ENCODE results near the gene SNX18. TPM values are rescaled to one million over a fixed set of nuclear protein-coding genes. Genes with fewer than 3 reads are reported as not detected.

Gene SNX18
- total and polyA plus RNA-seq, 2 of the 8 experiments (the other 6 are each of a cell fraction or from before 2014, with no cell fraction given), result 5.8 to 17.7 TPM

GRCh38 chr5:54519509-54519876 lies 1.9 kb downstream of the SNX18 start:
- H2BK5ac ChIP-seq (ENCODE audit: low read depth, low read length), result no peak overlapping the region
- H3K9ac ChIP-seq (replicated peaks in 1 of 4; ENCODE audit: extremely low read depth in 1 of 4, low read depth in 3 of 4, low read length in 3 of 4), result no peak overlapping the region
- peaks cover 0 to 7% of the 10 kb centered on the region in 2 experiments; a peak in 1 of 4 replicates for H3K9me3 ChIP-seq (ENCODE audit: insufficient read depth in 2 of 2, low read depth in 1 of 2, low read length in 1 of 2)
- H2BK120ac ChIP-seq (replicated peaks; ENCODE audit: low read depth, low read length), result no peak overlapping the region
- no peak overlapping the region for H3K14ac ChIP-seq (ENCODE audit: insufficient read length)
- ChIA-PET POLR2A (ENCODE audit: partially characterized antibody) (interaction anchor here (1.9 kb wide), 1 partner anchor 8 kb away, joined by 7 read pairs; no protein-coding TSS in a partner anchor), CTCF (ENCODE audit: partially characterized antibody) (interaction anchor here (1.1 to 4.6 kb wide), 7 partner anchors 8 to 354 kb away, joined by 3 to 58 read pairs (median 9); no protein-coding TSS in a partner anchor)
- WGBS, 2 experiments (ENCODE audit: extremely low coverage in 1 of 2, insufficient coverage in 1 of 2, insufficient read length in 1 of 2, insufficient replicate concordance in 2 of 2, low coverage in 1 of 2, low lambda C conversion rate in 2 of 2, missing lambda C conversion rate in 1 of 2), result 94% methylated on average over 10 of the region's 10 CpGs; no CpG with 5 or more reads in 1 of the 2 experiments
- no peak overlapping the region for H4K5ac ChIP-seq (ENCODE audit: insufficient read length, low read depth, low read length)
- H3K4me3 ChIP-seq (ENCODE audit: extremely low read depth in 1 of 4, insufficient read depth in 2 of 4, low read depth in 3 of 4, low read length in 4 of 4), result peak overlapping the region in 2 of 4 experiments; percentile 18 to 34; a peak in 2 of 8 replicates
- H2BK15ac ChIP-seq (ENCODE audit: low read length), result no peak overlapping the region
- peaks cover 0 to 16% (median 12%) of the 10 kb centered on the region in 4 experiments; a peak in 5 of 7 replicates for H3K27me3 ChIP-seq (replicated peaks in 1 of 4; ENCODE audit: control insufficient read depth in 3 of 4, extremely low read depth in 1 of 4, insufficient read depth in 3 of 4, low read length in 3 of 4)
- no peak overlapping the region for H3K23ac ChIP-seq (ENCODE audit: insufficient read length)
- H3K27ac ChIP-seq (ENCODE audit: low read depth, low read length), result no peak overlapping the region
- peaks cover 3% of the 10 kb centered on the region for H3K23me2 ChIP-seq (ENCODE audit: low read depth, low read length)
- FAIRE-seq (no peak), DNase-seq (ENCODE audit: low read depth in 1 of 2, low spot score in 2 of 2) (no peak)
- H2AK5ac ChIP-seq (ENCODE audit: low read depth, low read length), result 0 out of 2 replicates have a peak overlapping the region, but pooled peaks have one; percentile 17
- H3K4me2 ChIP-seq (ENCODE audit: insufficient read depth in 1 of 2, low read depth in 2 of 2, low read length in 2 of 2), result peak overlapping the region; percentile 75 to 88; a peak in 3 of 4 replicates
- no peak overlapping the region for H3K56ac ChIP-seq (replicated peaks; ENCODE audit: insufficient read length, low read depth, low read length)
- no peak overlapping the region for H4K91ac ChIP-seq (replicated peaks; ENCODE audit: insufficient read length, low read length)
- H2BK20ac ChIP-seq (ENCODE audit: low read length), result no peak overlapping the region
- peaks cover 2% of the 10 kb centered on the region; the same call in 1 of the 2 replicates for H3K79me1 ChIP-seq (ENCODE audit: low read depth, low read length)
- no peak overlapping the region for H4K8ac ChIP-seq (ENCODE audit: extremely low read depth, insufficient read depth, low read length)
- H2AFZ ChIP-seq (ENCODE audit: low read length), result no peak overlapping the region
- H3K4me1 ChIP-seq (replicated peaks in 1 of 4; ENCODE audit: control insufficient read depth in 3 of 4, insufficient read depth in 4 of 4, low read length in 3 of 4), result peaks cover 0 to 16% (median 10%) of the 10 kb centered on the region in 4 experiments; a peak in 5 of 7 replicates
- H3K4ac ChIP-seq (replicated peaks; ENCODE audit: insufficient read length, low read depth, low read length), result no peak overlapping the region
- 0 out of 2 replicates have a peak overlapping the region, but pooled peaks have one; percentile 55 for H2BK12ac ChIP-seq (ENCODE audit: low read depth, low read length)
- H3K79me2 ChIP-seq (ENCODE audit: control insufficient read depth in 1 of 2, insufficient read depth in 2 of 2, low read length in 2 of 2), result peaks cover 3 to 51% of the 10 kb centered on the region in 2 experiments
- H3K18ac ChIP-seq (ENCODE audit: extremely low read depth, low read length), result no peak overlapping the region
- peaks cover 0 to 3% (median 0%) of the 10 kb centered on the region in 4 experiments; a peak in 1 of 8 replicates for H3K36me3 ChIP-seq (ENCODE audit: control insufficient read depth in 2 of 4, insufficient read depth in 4 of 4, low read length in 3 of 4)
- H4K20me1 ChIP-seq (replicated peaks in 1 of 2; ENCODE audit: control insufficient read depth in 1 of 2, insufficient read depth in 2 of 2, low read length in 2 of 2), result peaks cover 2 to 9% of the 10 kb centered on the region in 2 experiments
- no peak for TF ChIP-seq HDAC6 (IDR thresholded peaks at IDR 0.05; ENCODE audit: low read depth, low read length)
- TF ChIP-seq ATF3 (IDR thresholded peaks at IDR 0.05; ENCODE audit: insufficient read depth, low read depth, low read length), result no peak
- no peak for TF ChIP-seq POU5F1 (IDR thresholded peaks at IDR 0.05; ENCODE audit: low read depth, low read length)
- no peak for TF ChIP-seq CBX5 (IDR thresholded peaks at IDR 0.05; ENCODE audit: low read depth, low read length)

Measured in H1 (cell line).